ENCODE measurements around the gene PPP6R2. TPM values are rescaled to one million over a fixed set of nuclear protein-coding genes. Genes with fewer than 3 reads are reported as not detected.
A peak's percentile ranks its signal among the peaks of the same experiment; 100 is the strongest.

Gene PPP6R2
- total RNA-seq, 1 experiment from 2014 or later, result 49.2 TPM

DNA sequence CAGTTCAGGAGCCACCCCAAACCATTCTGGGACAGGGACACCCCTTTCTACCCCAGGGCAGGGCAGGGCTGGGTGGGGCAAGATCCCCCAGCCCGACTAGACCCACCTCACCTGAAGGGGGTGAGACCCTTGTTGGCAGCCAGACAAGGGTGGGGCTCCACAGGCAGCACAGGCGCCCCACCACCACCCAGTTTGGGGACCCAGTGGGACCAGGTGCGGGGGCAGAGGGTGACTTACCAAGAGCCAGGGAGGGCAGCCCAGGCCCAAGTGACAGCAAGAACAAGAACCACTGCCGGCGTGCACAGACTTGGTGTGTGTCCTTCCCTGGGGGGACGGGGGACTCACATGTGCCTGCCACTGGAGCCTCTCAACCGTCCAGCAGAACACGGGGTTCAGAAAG is 140.4 kb downstream of the PPP6R2 start:
- no peak for TF ChIP-seq EZH2 (IDR thresholded peaks at IDR 0.05; ENCODE audit: low read depth)
- TF ChIP-seq, protein P1, sequence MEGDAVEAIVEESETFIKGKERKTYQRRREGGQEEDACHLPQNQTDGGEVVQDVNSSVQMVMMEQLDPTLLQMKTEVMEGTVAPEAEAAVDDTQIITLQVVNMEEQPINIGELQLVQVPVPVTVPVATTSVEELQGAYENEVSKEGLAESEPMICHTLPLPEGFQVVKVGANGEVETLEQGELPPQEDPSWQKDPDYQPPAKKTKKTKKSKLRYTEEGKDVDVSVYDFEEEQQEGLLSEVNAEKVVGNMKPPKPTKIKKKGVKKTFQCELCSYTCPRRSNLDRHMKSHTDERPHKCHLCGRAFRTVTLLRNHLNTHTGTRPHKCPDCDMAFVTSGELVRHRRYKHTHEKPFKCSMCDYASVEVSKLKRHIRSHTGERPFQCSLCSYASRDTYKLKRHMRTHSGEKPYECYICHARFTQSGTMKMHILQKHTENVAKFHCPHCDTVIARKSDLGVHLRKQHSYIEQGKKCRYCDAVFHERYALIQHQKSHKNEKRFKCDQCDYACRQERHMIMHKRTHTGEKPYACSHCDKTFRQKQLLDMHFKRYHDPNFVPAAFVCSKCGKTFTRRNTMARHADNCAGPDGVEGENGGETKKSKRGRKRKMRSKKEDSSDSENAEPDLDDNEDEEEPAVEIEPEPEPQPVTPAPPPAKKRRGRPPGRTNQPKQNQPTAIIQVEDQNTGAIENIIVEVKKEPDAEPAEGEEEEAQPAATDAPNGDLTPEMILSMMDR (conservative IDR thresholded peaks at IDR 0.05), result no peak
- intact Hi-C loops (cut with micrococcal nuclease; ENCODE audit: unreplicated experiment), result no loop called here
- Histone ChIP-seq H3K9me3 (ENCODE audit: insufficient read depth, low read depth) (no peaks in the 10 kb centered on the region), H3K4me1 (replicated peaks; ENCODE audit: insufficient read depth) (peaks cover 17% of the 10 kb centered on the region; the same call in 1 of the 2 replicates), H3K9me2 (ENCODE audit: insufficient read depth) (no peaks in the 10 kb centered on the region), H2AFZ (no peak overlapping the region), H3K36me3 (ENCODE audit: low read depth) (peaks cover 7% of the 10 kb centered on the region), H3K79me2 (ENCODE audit: low read depth) (no peaks in the 10 kb centered on the region), H3K27me3 (ENCODE audit: insufficient read depth, low read depth) (no peaks in the 10 kb centered on the region), H4K20me1 (ENCODE audit: insufficient read depth) (peaks cover 9% of the 10 kb centered on the region), H3F3A (ENCODE audit: insufficient read depth, low read depth) (peaks cover 29% of the 10 kb centered on the region), H3K4me2 (peak overlapping the region; percentile 96; the same call in 1 of the 2 replicates), H3K4me3 (no peak overlapping the region), H3K27ac (no peak overlapping the region)
- BruUV-seq (replicated peaks), result no TSS peak
- POLR2A ChIA-PET (ENCODE audit: unreplicated experiment), result no interaction called here
- CTCF ChIA-PET, result no interaction called here
- no peak for DNase-seq

DNA sequence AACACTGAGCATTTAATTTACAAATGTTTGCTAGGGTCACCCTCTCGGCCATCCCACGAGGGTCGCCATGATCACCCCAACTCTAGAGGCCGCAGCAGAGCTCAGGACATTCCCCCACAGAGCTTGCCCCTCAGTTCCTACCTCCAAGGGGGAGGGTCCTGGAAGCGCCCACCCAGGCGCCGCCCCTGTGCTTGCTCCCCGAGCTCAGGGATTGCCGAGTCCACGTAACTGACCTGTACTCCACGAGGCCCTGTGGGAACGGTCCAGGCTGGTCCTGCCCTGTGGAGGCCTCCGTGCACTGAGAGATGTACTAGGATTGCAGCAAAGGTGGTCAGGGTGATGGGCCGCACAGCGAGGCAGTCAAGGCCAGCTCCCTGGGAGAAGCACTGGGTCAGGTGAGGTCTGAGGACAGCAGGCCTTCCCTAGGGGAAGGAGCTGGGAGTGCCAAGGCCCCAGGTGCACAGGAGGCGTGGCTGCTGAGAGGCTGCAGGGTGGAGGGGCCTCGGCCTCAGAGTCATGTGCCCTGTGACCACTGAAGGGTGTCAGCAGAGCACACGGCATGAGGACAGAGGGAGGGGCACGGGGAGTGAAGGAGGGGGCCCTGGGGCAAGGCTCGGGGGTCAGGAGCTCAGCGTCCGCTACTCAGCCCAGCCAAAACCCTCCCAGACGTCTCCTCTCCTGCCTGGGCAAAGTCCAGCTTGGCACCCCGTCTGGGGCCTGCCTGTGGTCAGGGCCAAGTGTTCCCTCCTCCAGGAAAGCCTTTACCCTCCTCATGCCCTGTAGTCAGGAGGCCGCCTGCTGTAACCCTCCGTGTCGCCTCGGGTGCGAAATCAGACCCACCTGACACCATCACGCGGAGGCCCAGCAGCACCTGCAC is 141.1 kb downstream of the PPP6R2 start:
- ChIA-PET POLR2A (ENCODE audit: unreplicated experiment) (interaction anchor here (0.6 kb wide), 1 partner anchor 11 kb away, joined by 3 read pairs; no protein-coding TSS in a partner anchor), CTCF (no interaction called here)
- H3K4me1 ChIP-seq (replicated peaks; ENCODE audit: insufficient read depth), result peaks cover 17% of the 10 kb centered on the region; the same call in 1 of the 2 replicates
- no TSS peak for BruUV-seq (replicated peaks)
- H3K79me2 ChIP-seq (ENCODE audit: low read depth), result no peaks in the 10 kb centered on the region
- H3K9me3 ChIP-seq (ENCODE audit: insufficient read depth, low read depth), result no peaks in the 10 kb centered on the region
- intact Hi-C loops (cut with micrococcal nuclease; ENCODE audit: unreplicated experiment), result no loop called here
- H3K27ac ChIP-seq, result no peak overlapping the region
- peaks cover 9% of the 10 kb centered on the region for H4K20me1 ChIP-seq (ENCODE audit: insufficient read depth)
- H3F3A ChIP-seq (ENCODE audit: insufficient read depth, low read depth), result peaks cover 29% of the 10 kb centered on the region
- H3K36me3 ChIP-seq (ENCODE audit: low read depth), result peaks cover 7% of the 10 kb centered on the region
- no peak for DNase-seq
- no peak overlapping the region for H2AFZ ChIP-seq
- no peak overlapping the region for H3K4me3 ChIP-seq
- no peak overlapping the region for H3K4me2 ChIP-seq
- no peak for TF ChIP-seq EZH2 (IDR thresholded peaks at IDR 0.05; ENCODE audit: low read depth)
- TF ChIP-seq, protein P1 (conservative IDR thresholded peaks at IDR 0.05), result no peak
- no peaks in the 10 kb centered on the region for H3K9me2 ChIP-seq (ENCODE audit: insufficient read depth)
- no peaks in the 10 kb centered on the region for H3K27me3 ChIP-seq (ENCODE audit: insufficient read depth, low read depth)

GRCh38 chr22:50485221-50486131 is 142.3 kb downstream of the PPP6R2 start:
- CTCF ChIA-PET, result interaction anchor here (0.9 kb wide), 1 partner anchor 40 kb away, joined by 3 read pairs; the partner anchor contains the start of gene SCO2
- peak in 1 of 2 experiments; percentile 77 for DNase-seq

More at GRCh38 chr22:50485221-50486131, 142.3 kb downstream of the PPP6R2 start:
- Histone ChIP-seq H4K20me1 (ENCODE audit: insufficient read depth) (peaks cover 9% of the 10 kb centered on the region), H2AFZ (no peak overlapping the region), H3F3A (ENCODE audit: insufficient read depth, low read depth) (peaks cover 18% of the 10 kb centered on the region), H3K9me2 (ENCODE audit: insufficient read depth) (no peaks in the 10 kb centered on the region), H3K9me3 (ENCODE audit: insufficient read depth, low read depth) (no peaks in the 10 kb centered on the region), H3K4me2 (no peak overlapping the region), H3K4me3 (no peak overlapping the region), H3K36me3 (ENCODE audit: low read depth) (peaks cover 7% of the 10 kb centered on the region), H3K4me1 (replicated peaks; ENCODE audit: insufficient read depth) (peaks cover 17% of the 10 kb centered on the region; the same call in 1 of the 2 replicates), H3K79me2 (ENCODE audit: low read depth) (no peaks in the 10 kb centered on the region), H3K27ac (no peak overlapping the region), H3K27me3 (ENCODE audit: insufficient read depth, low read depth) (no peaks in the 10 kb centered on the region)
- POLR2A ChIA-PET (ENCODE audit: unreplicated experiment), result interaction anchor here (0.6 kb wide), 1 partner anchor 13 kb away, joined by 3 read pairs; no protein-coding TSS in a partner anchor
- BruUV-seq (replicated peaks), result no TSS peak
- intact Hi-C loops (cut with micrococcal nuclease; ENCODE audit: unreplicated experiment), result no loop called here
- TF ChIP-seq, protein P1 (conservative IDR thresholded peaks at IDR 0.05), result no peak; the same call in 1 of the 2 replicates
- TF ChIP-seq EZH2 (IDR thresholded peaks at IDR 0.05; ENCODE audit: low read depth), result no peak
